Measurements from ENCODE around the gene CCDC195.
"Not testable (repeated sequence)": the region's sequence is repeated elsewhere in the genome, so short reads cannot be mapped to it uniquely, and the experiment has no call there.

The CCDC195 gene

GRCh38 chr2:224690868-224691267 is 25.3 kb downstream of the CCDC195 start:
- DNase-seq (ENCODE audit: low spot score), result no peak

- DNase-seq (ENCODE audit: low spot score), result no peak
These were observed 26.6 kb downstream of the CCDC195 start for GRCh38 chr2:224689539-224689938.

DNA sequence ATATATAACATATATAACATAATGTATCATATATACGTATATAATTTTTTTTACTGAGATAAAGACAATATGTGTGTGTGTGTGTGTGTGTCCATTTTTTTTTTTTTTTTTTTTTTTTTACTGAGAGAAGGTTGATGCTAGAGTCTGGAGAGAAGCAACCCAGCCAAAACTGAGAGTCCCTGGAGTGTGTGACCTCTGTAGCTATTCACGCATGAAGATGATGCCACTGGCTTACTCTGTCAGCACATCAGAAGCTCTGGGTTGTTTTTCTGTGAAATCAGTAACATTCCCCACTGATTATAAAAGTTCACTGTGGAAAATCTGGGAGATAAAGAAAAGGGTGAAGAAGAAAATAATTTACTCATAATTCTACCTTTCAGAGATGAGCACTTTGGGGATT is 27.2 kb downstream of the CCDC195 start:
- no peak for DNase-seq (ENCODE audit: low spot score)

GRCh38 chr2:224687156-224687555 is 29.0 kb downstream of the CCDC195 start:
- no peak for DNase-seq (ENCODE audit: low spot score)

DNA sequence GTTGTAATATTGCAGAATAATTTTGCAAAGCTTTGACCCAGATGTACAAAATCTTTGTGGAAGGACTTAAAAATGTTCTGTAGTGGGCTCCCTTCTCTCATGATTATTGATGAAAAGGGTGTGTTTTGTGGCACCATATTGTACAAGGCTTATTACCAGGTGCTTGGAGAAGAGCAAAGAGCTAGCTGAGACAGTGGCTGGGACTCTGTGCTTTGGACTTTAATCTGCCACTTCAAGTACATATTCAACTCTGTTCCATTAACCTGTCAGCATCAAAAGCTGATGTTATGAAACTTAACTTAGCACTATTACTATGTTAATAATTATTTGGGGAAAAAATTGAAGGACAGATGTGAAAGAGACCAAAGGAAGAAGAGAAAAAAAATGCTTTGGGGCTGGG is 31.0 kb downstream of the CCDC195 start:
- DNase-seq (ENCODE audit: low spot score), result no peak

DNA sequence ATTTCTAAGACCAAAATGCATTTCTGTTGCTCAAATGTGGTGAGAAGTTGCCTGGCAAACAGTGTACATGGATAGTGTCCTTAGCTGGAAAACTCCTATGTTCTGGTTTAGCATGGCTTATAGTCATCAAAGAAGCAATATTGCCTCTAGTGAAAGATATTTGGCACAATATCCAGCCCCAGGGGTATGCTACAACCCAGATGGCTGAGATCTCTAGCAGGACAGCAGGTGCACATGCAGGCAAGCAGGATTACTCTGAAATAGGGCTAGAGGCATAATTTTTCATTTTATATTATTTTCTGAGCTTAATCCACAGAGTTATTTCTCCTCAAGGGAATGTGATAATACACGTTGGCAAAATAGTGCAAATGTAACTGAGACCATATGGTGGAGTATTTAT is 34.0 kb downstream of the CCDC195 start:
- DNase-seq (ENCODE audit: low spot score), result no peak

DNA sequence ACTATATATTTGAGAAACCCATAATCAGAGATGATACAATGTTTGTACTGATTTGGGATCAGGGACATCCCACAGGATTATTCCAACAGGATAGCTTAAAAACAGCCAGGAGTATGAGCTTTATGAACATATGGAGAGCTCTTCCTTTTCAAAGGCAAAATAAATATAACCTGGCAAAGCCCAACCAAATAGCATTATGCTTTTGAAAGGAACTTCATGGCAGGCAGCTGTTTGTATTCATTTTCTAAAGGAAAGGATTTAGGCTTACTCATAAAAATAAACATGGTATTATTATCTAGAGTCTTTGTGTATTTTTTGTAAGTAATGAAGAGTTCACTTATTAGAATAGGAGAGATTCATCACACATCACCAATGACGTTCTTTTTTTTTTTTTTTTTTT is 44.4 kb downstream of the CCDC195 start:
- DNase-seq (ENCODE audit: low spot score), result no peak

DNA sequence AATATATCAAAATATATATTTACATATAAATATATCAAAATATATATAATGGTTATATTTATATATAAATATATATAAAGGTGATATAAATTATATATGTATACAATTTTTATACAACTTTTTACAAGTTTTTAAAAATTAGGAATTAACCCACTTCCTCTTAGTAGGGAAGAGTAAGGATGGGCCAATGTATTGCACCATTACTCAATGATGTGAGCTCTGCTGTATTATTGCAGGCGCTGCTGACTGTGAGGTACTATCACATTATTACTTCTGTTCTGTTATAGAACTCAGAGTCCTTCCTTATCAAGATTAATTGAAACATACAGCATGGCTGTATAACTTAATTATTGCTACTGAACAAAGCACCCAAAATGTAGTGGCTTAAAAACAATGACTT is 46.0 kb downstream of the CCDC195 start:
- no peak for DNase-seq (ENCODE audit: low spot score)

- no peak for DNase-seq (ENCODE audit: low spot score)
These were observed 46.7 kb downstream of the CCDC195 start for GRCh38 chr2:224669449-224669848.

DNA sequence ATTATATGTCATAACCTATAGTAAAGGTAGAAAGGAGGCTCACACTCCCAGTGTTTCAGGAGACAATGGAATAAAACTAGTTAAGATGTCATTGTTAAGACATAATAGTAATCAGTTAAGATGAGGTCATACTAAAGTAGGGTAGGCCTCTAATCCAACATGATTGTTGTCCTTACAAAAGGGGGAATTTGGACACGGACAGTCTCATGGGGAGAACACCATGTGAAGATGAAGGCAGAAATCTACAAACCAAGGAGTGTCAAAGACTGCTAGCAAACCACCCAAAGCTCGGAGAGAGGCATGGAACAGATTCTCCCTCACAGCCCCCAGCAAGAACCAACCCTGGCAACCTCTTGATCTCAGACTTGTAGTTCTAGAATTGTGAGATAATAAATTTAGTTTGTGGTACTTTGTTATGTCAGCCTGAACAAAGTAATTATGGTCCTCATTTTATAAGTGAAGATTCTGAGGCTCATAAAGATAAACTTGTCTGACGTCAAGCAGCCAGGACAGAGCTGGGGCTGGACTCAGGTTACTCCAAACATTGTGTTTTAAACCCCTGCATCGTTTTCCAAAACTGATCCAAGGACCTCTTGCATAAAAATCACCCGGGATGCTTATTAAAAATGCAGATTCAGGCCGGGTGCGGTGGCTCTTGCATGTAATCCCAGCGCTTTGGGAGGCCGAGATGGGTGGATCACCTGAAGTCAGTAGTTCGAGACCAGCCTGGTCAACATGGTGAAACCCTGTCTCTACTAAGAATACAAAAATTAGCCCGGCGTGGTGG is 47.8 kb downstream of the CCDC195 start:
- DNase-seq (ENCODE audit: low spot score), result no peak

- no peak for DNase-seq (ENCODE audit: low spot score)
These were observed 49.1 kb downstream of the CCDC195 start for GRCh38 chr2:224666951-224667553.

- not testable (repeated sequence) for DNase-seq (ENCODE audit: low spot score)
These were observed 52.8 kb downstream of the CCDC195 start for GRCh38 chr2:224663322-224663721.

DNA sequence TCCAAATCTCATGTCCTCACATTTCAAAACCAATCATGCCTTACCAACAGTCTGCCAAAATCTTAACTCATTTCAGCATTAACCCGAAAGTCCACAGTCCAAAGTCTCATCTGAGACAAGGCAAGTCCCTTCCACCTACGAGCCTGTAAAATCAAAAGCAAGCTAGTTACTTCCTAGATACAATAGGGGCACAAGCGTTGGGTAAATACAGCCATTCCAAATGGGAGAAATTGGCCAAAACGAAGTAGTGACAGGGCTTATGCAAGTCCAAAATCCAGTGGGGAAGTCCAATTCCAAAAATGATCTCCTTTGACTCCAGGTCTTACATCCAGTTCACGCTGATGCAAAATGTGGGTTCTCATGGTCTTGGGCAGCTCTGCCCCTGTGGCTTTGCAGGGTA is 54.5 kb downstream of the CCDC195 start:
- not testable (repeated sequence) for DNase-seq (ENCODE audit: low spot score)

GRCh38 chr2:224659714-224660113 is 56.5 kb downstream of the CCDC195 start:
- DNase-seq (ENCODE audit: low spot score), result no peak

GRCh38 chr2:224658780-224659405 is 57.3 kb downstream of the CCDC195 start:
- DNase-seq (ENCODE audit: low spot score), result no peak

DNA sequence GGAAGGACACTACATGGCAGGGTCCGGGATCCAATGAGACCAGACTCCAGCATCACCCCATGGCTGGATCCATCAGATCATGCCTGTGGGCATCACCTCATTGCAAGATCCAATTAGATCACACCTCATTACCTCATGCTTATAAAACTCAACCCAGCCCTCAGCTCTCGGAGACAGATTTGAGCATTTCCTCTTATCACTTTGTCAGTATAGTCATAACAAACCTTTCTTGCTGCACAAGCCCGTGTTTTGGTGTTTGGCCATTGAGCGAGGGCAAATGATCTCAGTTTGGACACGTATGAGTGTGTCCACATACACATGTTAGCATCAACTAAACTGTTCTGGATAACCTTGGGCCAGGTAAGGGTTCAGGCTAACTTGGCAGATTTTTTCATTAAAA is 58.8 kb downstream of the CCDC195 start:
- no peak for DNase-seq (ENCODE audit: low spot score)

GRCh38 chr2:224655006-224655537 is 61.1 kb downstream of the CCDC195 start:
- no peak for DNase-seq (ENCODE audit: low spot score)
